Duodenal mucosa (tissue), 2 donors: ENCODE results near the gene RGS11.
A peak's percentile ranks its signal among the peaks of the same experiment; 100 is the strongest.

ENCODE experiments used
- H3K27ac ChIP-seq: one replicate; pipeline ENCODE4 v1.7.0; 2013; ENCODE audit warnings: low read depth, low read length
- H3K27me3 ChIP-seq, 2 donors: one replicate each; pipeline ENCODE4 v1.7.0; 2013; ENCODE audit warnings: low read length in 2 of 2, control low read depth in 1 of 2; ENCODE audit not compliant: insufficient read depth in 2 of 2, control insufficient read depth in 1 of 2
- H3K36me3 ChIP-seq, 2 donors: one replicate each; pipeline ENCODE4 v1.7.0; 2013; ENCODE audit warnings: low read length in 2 of 2, control low read depth in 1 of 2; ENCODE audit not compliant: insufficient read depth in 2 of 2, control insufficient read depth in 1 of 2
- H3K4me1 ChIP-seq, 2 donors: one replicate each; pipeline ENCODE4 v1.7.0; 2013; ENCODE audit warnings: low read length in 2 of 2, control low read depth in 1 of 2; ENCODE audit not compliant: insufficient read depth in 2 of 2, control insufficient read depth in 1 of 2
- H3K4me3 ChIP-seq, 2 donors: one replicate each; pipeline ENCODE4 v1.7.0; 2013; ENCODE audit warnings: low read length in 2 of 2, low read depth in 1 of 2
- H3K9ac ChIP-seq, 2 donors: one replicate each; pipeline ENCODE4 v1.7.0; 2013; ENCODE audit warnings: low read length in 2 of 2, low read depth in 1 of 2
- H3K9me3 ChIP-seq, 2 donors: one replicate each; pipeline ENCODE4 v1.7.0; 2013; ENCODE audit warnings: low read length in 2 of 2, control low read depth in 1 of 2; ENCODE audit not compliant: control insufficient read depth in 1 of 2

The RGS11 gene

DNA sequence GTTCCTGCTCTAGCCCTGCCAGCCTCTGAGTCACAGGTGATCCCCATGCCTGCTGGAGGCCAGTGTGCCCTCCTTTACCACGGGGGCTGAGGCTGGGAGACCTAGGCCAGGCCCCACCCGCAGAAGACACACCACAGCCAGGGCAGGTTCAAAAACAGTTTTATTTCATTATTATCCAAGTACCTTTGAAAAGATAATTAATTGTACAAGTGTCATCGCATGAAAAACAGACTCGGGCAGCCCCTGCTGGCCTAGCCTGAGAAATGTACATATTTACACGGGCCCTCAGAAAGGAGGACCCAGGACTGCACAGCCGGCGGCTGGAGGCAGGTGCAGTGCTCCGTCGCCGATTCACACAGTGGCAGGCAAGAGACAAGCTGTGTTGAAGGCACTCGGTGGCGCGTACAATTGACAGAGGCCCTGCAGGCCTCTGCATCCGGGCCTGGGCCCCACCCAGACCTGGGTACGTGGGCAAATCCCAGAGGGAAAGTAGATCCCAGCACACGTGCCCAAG, 11.6 kb upstream of the RGS11 start:
- Histone ChIP-seq H3K27me3 (no peaks in the 10 kb centered on the region), H3K9ac (no peak overlapping the region), H3K36me3 (peaks cover 5 to 40% of the 10 kb centered on the region in 2 donors), H3K4me1 (no peaks in the 10 kb centered on the region), H3K27ac (no peak overlapping the region), H3K4me3 (no peak overlapping the region), H3K9me3 (no peaks in the 10 kb centered on the region)

- Histone ChIP-seq H3K36me3 (peaks cover 5 to 34% of the 10 kb centered on the region in 2 donors), H3K4me1 (no peaks in the 10 kb centered on the region), H3K9ac (no peak overlapping the region), H3K27me3 (peaks cover 0 to 5% of the 10 kb centered on the region in 2 donors), H3K4me3 (no peak overlapping the region), H3K27ac (no peak overlapping the region), H3K9me3 (no peaks in the 10 kb centered on the region)
Measured at GRCh38 chr16:286491-287297, 10.9 kb upstream of the RGS11 start.

- no peaks in the 10 kb centered on the region for H3K9me3 ChIP-seq
- no peaks in the 10 kb centered on the region for H3K4me1 ChIP-seq
- H3K27me3 ChIP-seq: peaks cover 5 to 6% of the 10 kb centered on the region in 2 donors
- no peak overlapping the region for H3K27ac ChIP-seq
- H3K36me3 ChIP-seq: peaks cover 0 to 21% of the 10 kb centered on the region in 2 donors
- no peak overlapping the region for H3K4me3 ChIP-seq
- H3K9ac ChIP-seq: no peak overlapping the region
Measured at GRCh38 chr16:285146-286055, 9.7 kb upstream of the RGS11 start.

- Histone ChIP-seq H3K9ac (no peak overlapping the region), H3K4me3 (no peak overlapping the region), H3K27me3 (peaks cover 5 to 6% of the 10 kb centered on the region in 2 donors), H3K4me1 (peaks cover 0 to 3% of the 10 kb centered on the region in 2 donors), H3K9me3 (no peaks in the 10 kb centered on the region), H3K36me3 (peaks cover 0 to 14% of the 10 kb centered on the region in 2 donors), H3K27ac (no peak overlapping the region)
Measured at GRCh38 chr16:284204-285120, 8.7 kb upstream of the RGS11 start.

GRCh38 chr16:283033-283805, 7.5 kb upstream of the RGS11 start, which contains the start of gene PDIA2:
Gene PDIA2 (plus strand): TSS chr16:283164. CDS start chr16:283170, 6 bp downstream.
- peaks cover 0 to 8% of the 10 kb centered on the region in 2 donors for H3K36me3 ChIP-seq
- H3K9me3 ChIP-seq: no peaks in the 10 kb centered on the region
- H3K27ac ChIP-seq: no peak within 1 kb of the TSS
- peaks cover 0 to 3% of the 10 kb centered on the region in 2 donors for H3K4me1 ChIP-seq
- H3K4me3 ChIP-seq: no peak within 1 kb of the TSS
- peaks cover 5 to 9% of the 10 kb centered on the region in 2 donors for H3K27me3 ChIP-seq
- H3K9ac ChIP-seq: no peak within 1 kb of the TSS

DNA sequence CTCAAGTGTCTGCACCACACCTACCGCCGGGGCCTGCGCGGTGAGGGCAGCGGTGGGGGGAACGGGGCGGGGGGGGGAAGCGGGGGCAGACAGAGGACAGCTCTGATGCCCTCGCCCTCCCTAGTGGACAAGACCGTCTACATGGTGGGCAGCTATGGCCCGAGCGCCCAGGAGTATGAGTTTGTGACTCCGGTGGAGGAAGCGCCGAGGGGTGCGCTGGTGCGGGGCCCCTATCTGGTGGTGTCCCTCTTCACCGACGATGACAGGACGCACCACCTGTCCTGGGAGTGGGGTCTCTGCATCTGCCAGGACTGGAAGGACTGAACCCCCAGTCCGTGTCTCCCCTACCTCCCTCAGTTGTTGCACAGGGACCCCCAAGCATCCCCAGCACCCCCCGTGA, 6.7 kb upstream of the RGS11 start:
- no peak overlapping the region for H3K9ac ChIP-seq
- peaks cover 0 to 3% of the 10 kb centered on the region in 2 donors for H3K4me1 ChIP-seq
- H3K4me3 ChIP-seq: no peak overlapping the region
- H3K27ac ChIP-seq: no peak overlapping the region
- no peaks in the 10 kb centered on the region for H3K9me3 ChIP-seq
- H3K36me3 ChIP-seq: peaks cover 0 to 2% of the 10 kb centered on the region in 2 donors
- peaks cover 5 to 9% of the 10 kb centered on the region in 2 donors for H3K27me3 ChIP-seq

GRCh38 chr16:281660-282255, 6.0 kb upstream of the RGS11 start:
- Histone ChIP-seq H3K9me3 (no peaks in the 10 kb centered on the region), H3K4me3 (no peak overlapping the region), H3K36me3 (peaks cover 0 to 2% of the 10 kb centered on the region in 2 donors), H3K27ac (no peak overlapping the region), H3K27me3 (peaks cover 5 to 9% of the 10 kb centered on the region in 2 donors), H3K4me1 (peaks cover 0 to 3% of the 10 kb centered on the region in 2 donors), H3K9ac (no peak overlapping the region)

DNA sequence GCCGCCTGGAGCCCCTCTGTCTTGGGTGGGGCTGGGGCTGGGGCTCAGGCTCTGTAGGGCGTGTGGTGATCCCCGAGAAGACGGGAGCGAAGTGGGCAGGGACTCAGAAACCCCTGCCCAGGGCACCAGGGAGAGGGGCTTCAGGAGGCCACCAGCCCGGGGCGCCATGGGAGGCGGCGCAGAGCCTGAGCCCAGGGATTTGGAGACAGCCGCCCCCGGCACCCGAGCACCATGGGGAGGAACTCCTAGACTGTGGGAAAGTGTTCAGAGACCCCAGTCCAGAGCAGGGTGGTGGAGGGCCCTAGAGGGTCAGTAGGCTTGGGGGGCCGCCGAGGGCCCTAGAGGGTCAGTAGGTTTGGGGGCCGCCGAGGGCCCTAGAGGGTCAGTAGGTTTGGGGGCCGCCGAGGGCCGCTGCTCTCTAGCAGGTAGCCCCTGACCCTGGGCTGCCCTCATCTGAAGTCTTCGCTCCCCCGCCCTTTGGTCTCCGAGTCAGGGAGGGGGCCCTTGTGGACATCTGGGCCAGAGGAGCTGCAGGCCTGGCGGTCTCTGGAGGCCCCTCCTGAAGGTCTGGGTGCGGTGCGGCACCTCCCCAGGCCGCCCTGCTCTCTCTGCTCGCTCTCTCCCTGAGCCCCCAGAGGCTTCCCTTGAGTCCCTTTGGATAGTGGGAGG, 5.4 kb upstream of the RGS11 start:
- Histone ChIP-seq H3K36me3 (no peaks in the 10 kb centered on the region), H3K9ac (no peak overlapping the region), H3K9me3 (no peaks in the 10 kb centered on the region), H3K27me3 (peaks cover 5 to 9% of the 10 kb centered on the region in 2 donors), H3K4me3 (peak overlapping the region in 1 of 2 donors; percentile 8), H3K4me1 (peaks cover 0 to 7% of the 10 kb centered on the region in 2 donors), H3K27ac (no peak overlapping the region)
